ENCODE data around the gene CD3E. TPM values are rescaled to one million over a fixed set of nuclear protein-coding genes. Genes with fewer than 3 reads are reported as not detected.

The CD3E gene
- total RNA-seq, 1 experiment from 2014 or later: not detected

DNA sequence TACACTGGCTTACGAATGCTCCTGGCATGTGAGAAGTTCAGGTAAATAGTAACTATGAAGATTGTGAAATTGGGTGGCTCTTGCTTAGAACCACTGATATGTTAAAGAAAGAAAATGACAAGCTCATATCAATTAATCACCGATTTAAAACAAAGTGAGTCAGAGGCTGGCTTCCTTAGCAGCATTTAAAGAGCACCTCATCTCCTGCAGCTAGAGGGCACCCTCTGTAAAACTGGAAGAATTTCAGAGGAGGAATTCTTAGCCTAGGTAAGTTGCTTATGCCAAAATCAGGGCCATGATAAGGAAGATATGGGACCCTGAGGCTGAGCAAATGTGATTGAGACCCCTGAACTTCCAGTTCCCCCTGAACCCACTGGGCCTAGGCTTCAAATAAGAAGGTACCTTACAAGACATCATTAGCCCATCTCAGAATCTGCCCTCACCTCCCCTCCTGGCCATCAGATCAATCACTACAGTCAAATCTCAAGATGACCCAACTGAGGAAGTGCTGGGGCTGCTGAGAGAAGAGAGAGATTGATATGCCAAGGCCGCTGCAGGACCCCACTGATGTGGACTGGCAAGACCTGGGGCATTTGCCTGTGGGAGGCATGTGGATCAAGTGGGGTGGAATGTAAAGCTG lies 8.6 kb upstream of the CD3E start:
- Histone ChIP-seq H3K18ac (ENCODE audit: insufficient read length, low read depth, low read length) (no peak overlapping the region), H4K8ac (replicated peaks; ENCODE audit: insufficient read length, low read depth, low read length) (no peak overlapping the region), H3T11ph (ENCODE audit: low read length) (no peak overlapping the region), H3K9me3 (ENCODE audit: control insufficient read depth, low read depth, low read length) (no peaks in the 10 kb centered on the region), H3K9ac (ENCODE audit: extremely low read depth, insufficient read length, low read length) (no peak overlapping the region), H3K56ac (ENCODE audit: insufficient read length, low read depth, low read length) (no peak overlapping the region), H3K4ac (ENCODE audit: low read depth, low read length) (no peak overlapping the region), H3K4me1 (ENCODE audit: insufficient read depth, low read length) (no peaks in the 10 kb centered on the region), H3K27me3 (ENCODE audit: insufficient read depth, low read length) (no peaks in the 10 kb centered on the region), H2AK5ac (ENCODE audit: insufficient read length, low read length) (no peak overlapping the region), H2BK12ac (ENCODE audit: insufficient read length, low read depth, low read length) (no peak overlapping the region), H3K79me2 (ENCODE audit: insufficient read depth, low read length) (no peaks in the 10 kb centered on the region), H2BK15ac (ENCODE audit: low read depth, low read length) (no peak overlapping the region), H4K91ac (ENCODE audit: insufficient read length, low read depth, low read length) (no peak overlapping the region), H3K27ac (ENCODE audit: insufficient read length, low read depth, low read length) (no peak overlapping the region), H3K23me2 (ENCODE audit: insufficient read length, low read depth, low read length, poor library complexity, severe bottlenecking) (no peaks in the 10 kb centered on the region), H2BK20ac (ENCODE audit: low read depth, low read length, poor library complexity, severe bottlenecking) (no peak overlapping the region), H4K20me1 (ENCODE audit: control insufficient read depth, insufficient read depth, insufficient read length) (no peaks in the 10 kb centered on the region), H3K4me2 (ENCODE audit: insufficient read depth, insufficient read length, low read length) (no peak overlapping the region), H3K14ac (ENCODE audit: insufficient read depth, low read length) (no peak overlapping the region), H4K5ac (ENCODE audit: insufficient read length, low read depth, low read length) (no peak overlapping the region), H2BK5ac (ENCODE audit: insufficient read length, low read length) (no peak overlapping the region), H2BK120ac (ENCODE audit: low read depth, low read length, poor library complexity, severe bottlenecking) (no peak overlapping the region), H2AFZ (ENCODE audit: low read length) (peak overlapping the region; percentile 65), H3K79me1 (ENCODE audit: insufficient read depth, low read depth, low read length, poor library complexity, severe bottlenecking) (no peaks in the 10 kb centered on the region), H3K23ac (ENCODE audit: insufficient read length, low read depth, low read length) (no peak overlapping the region)
- Mint-ChIP-seq H3K27me3 (ENCODE audit: low read depth) (peaks cover 22% of the 10 kb centered on the region), H3K9me3 (no peaks in the 10 kb centered on the region), H3K4me3 (no peak overlapping the region), H3K36me3 (ENCODE audit: insufficient read depth in 1 of 3, low read depth in 3 of 3) (no peaks in the 10 kb centered on the region), H3K4me1 (peaks cover 4% of the 10 kb centered on the region in 2 experiments; a peak in 3 of 4 replicates), H3K27ac (peak overlapping the region in 1 of 3 experiments; percentile 34; a peak in 1 of 7 replicates)
- no peak for DNase-seq
- WGBS (ENCODE audit: extremely low coverage, insufficient read length, low lambda C conversion rate): no CpG with 5 or more reads among the region's 3 CpGs
- TF ChIP-seq, protein P1, sequence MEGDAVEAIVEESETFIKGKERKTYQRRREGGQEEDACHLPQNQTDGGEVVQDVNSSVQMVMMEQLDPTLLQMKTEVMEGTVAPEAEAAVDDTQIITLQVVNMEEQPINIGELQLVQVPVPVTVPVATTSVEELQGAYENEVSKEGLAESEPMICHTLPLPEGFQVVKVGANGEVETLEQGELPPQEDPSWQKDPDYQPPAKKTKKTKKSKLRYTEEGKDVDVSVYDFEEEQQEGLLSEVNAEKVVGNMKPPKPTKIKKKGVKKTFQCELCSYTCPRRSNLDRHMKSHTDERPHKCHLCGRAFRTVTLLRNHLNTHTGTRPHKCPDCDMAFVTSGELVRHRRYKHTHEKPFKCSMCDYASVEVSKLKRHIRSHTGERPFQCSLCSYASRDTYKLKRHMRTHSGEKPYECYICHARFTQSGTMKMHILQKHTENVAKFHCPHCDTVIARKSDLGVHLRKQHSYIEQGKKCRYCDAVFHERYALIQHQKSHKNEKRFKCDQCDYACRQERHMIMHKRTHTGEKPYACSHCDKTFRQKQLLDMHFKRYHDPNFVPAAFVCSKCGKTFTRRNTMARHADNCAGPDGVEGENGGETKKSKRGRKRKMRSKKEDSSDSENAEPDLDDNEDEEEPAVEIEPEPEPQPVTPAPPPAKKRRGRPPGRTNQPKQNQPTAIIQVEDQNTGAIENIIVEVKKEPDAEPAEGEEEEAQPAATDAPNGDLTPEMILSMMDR (conservative IDR thresholded peaks at IDR 0.05): peak; percentile 72

Measured in H9 (cell line).